Lower leg skin (tissue), 4 donors: ENCODE data around the gene SECISBP2. TPM values are rescaled to one million over a fixed set of nuclear protein-coding genes. Genes with fewer than 3 reads are reported as not detected.

Source experiments
- DNase-seq, 2 donors: peaks; one replicate each; pipeline ENCODE4 v3.0.0-alpha.2; 2019; ENCODE audit warnings: low spot score in 2 of 2
- H3K4me3 ChIP-seq: fragments of 200-600 bp; sonication (generic); 2 replicates; pipeline ENCODE4 v1.5.1; 2017; ENCODE audit warnings: mild to moderate bottlenecking, low read depth; ENCODE audit not compliant: poor library complexity, severe bottlenecking
- CTCF ChIP-seq, 3 donors: fragments of 450-650 bp; IDR thresholded peaks; one replicate each; pipeline ENCODE4 v1.5.1; 2016; ENCODE audit warnings: antibody characterized with exemption in 3 of 3, mild to moderate bottlenecking in 3 of 3, moderate library complexity in 2 of 3
- POLR2A ChIP-seq, 2 donors: fragments of 450-650 bp; IDR thresholded peaks; one replicate each; pipeline ENCODE4 v1.6.1; 2016 to 2017; ENCODE audit warnings: antibody characterized with exemption in 2 of 2, mild to moderate bottlenecking in 1 of 2, moderate library complexity in 1 of 2
- WGBS, 2 donors: methylation state at CpG; one replicate each; pipeline ENCODE4 v1.1.5; 2018; 5-methylcytosine and 5-hydroxymethylcytosine counted together
- intact Hi-C: fragments of 100-400 bp; cut with DNase I; formaldehyde crosslinking; loops from one replicate; pipeline ENCODE4 v1.15.0; 2023; ENCODE audit warnings: low total_unique reads
- total RNA-seq, 4 donors: library from RNA; depleted of rRNA; stranded (reverse); fragments of >200 nt; gene quantifications; one replicate each; pipeline ENCODE4 v1.1.0, GENCODE V29; 2016

Gene SECISBP2
- total RNA-seq, 4 donors from 2014 or later: 38.3 to 67.3 (median 41.9) TPM

GRCh38 chr9:89376286-89376685 is 58.0 kb downstream of the SECISBP2 start:
- no peak for TF ChIP-seq POLR2A (IDR thresholded peaks at IDR 0.05)
- no peak for TF ChIP-seq CTCF (IDR thresholded peaks at IDR 0.05)
- H3K4me3 ChIP-seq: no peak overlapping the region
- 92 to 96% methylated on average over 4 of the region's 4 CpGs for WGBS, 2 donors
- intact Hi-C loops: no loop called here
- DNase-seq: no peak

GRCh38 chr9:89376741-89377351 is 58.5 kb downstream of the SECISBP2 start:
- no peak for DNase-seq

DNA sequence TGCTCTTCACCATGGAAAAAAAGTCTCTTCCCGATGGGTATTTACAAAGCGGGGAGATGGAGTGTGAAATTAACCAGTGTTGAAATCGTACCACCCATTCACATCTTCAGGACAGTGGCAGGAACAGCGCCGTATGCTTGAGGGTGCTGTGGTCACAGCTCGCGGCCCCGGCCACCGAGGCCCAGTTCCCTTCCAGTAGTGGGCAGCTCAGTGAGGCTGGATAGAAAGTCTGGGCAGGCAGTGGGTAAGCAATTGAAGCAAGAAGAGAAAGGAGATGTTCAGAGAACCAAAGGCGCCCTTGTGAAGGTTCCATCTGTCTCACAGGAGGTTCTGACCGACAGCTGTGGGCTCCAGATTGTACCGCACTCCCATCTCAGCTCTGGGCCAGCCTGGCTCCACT is 59.1 kb downstream of the SECISBP2 start:
- TF ChIP-seq CTCF (IDR thresholded peaks at IDR 0.05) (no peak), POLR2A (IDR thresholded peaks at IDR 0.05) (no peak)
- DNase-seq: no peak
- no peak overlapping the region for H3K4me3 ChIP-seq
- intact Hi-C loops: no loop called here
- 92 to 93% methylated on average over 12 of the region's 12 CpGs for WGBS, 2 donors

More at GRCh38 chr9:89376741-89377351, 58.5 kb downstream of the SECISBP2 start:
- 88 to 91% methylated on average over 17 of the region's 17 CpGs for WGBS, 2 donors
- H3K4me3 ChIP-seq: no peak overlapping the region
- intact Hi-C loops: no loop called here
- no peak for TF ChIP-seq POLR2A (IDR thresholded peaks at IDR 0.05)
- TF ChIP-seq CTCF (IDR thresholded peaks at IDR 0.05): no peak

- DNase-seq: no peak
- H3K4me3 ChIP-seq: no peak overlapping the region
- TF ChIP-seq POLR2A (IDR thresholded peaks at IDR 0.05): no peak
- TF ChIP-seq CTCF (IDR thresholded peaks at IDR 0.05): no peak
- 89 to 93% methylated on average over 21 of the region's 21 CpGs for WGBS, 2 donors
- intact Hi-C loops: no loop called here
Measured at GRCh38 chr9:89378541-89378940, 60.2 kb downstream of the SECISBP2 start.

GRCh38 chr9:89379031-89379430 is 60.7 kb downstream of the SECISBP2 start:
- WGBS, 2 donors: 95 to 96% methylated on average over 14 of the region's 14 CpGs
- intact Hi-C loops: no loop called here
- DNase-seq: no peak
- no peak overlapping the region for H3K4me3 ChIP-seq
- TF ChIP-seq CTCF (IDR thresholded peaks at IDR 0.05) (no peak), POLR2A (IDR thresholded peaks at IDR 0.05) (no peak)
